Osteoblast (primary cell): ENCODE results near the gene WWP2. TPM values are rescaled to one million over a fixed set of nuclear protein-coding genes. Genes with fewer than 3 reads are reported as not detected.

Experiments
- DNase-seq: peaks from one replicate; pipeline ENCODE4 v3.0.0; 2011; ENCODE audit warnings: low spot score, mixed read lengths; ENCODE audit not compliant: insufficient read length; ENCODE audit errors: missing footprints
- H2AFZ ChIP-seq: 2 replicates; pipeline ENCODE4 v1.6.0; 2011; ENCODE audit warnings: mild to moderate bottlenecking, low read length
- H3K27ac ChIP-seq: 2 replicates; pipeline ENCODE4 v1.5.1; 2011; ENCODE audit warnings: mild to moderate bottlenecking, low read depth, low read length, moderate library complexity
- H3K27me3 ChIP-seq: 2 replicates; pipeline ENCODE4 v1.6.0; 2012; ENCODE audit warnings: mild to moderate bottlenecking, control low read depth, inconsistent platforms, low read length, moderate library complexity; ENCODE audit not compliant: insufficient read depth
- H3K36me3 ChIP-seq: 2 replicates; pipeline ENCODE4 v1.5.1; 2011; ENCODE audit warnings: mild to moderate bottlenecking, low read length, control low read depth, moderate library complexity; ENCODE audit not compliant: insufficient read depth
- H3K4me1 ChIP-seq: 2 replicates; pipeline ENCODE4 v1.5.1; 2011; ENCODE audit warnings: mild to moderate bottlenecking, low read length, control low read depth, moderate library complexity; ENCODE audit not compliant: insufficient read depth
- H3K4me2 ChIP-seq: 2 replicates; pipeline ENCODE4 v1.6.0; 2011; ENCODE audit warnings: mild to moderate bottlenecking, low read length; ENCODE audit not compliant: insufficient read depth
- H3K4me3 ChIP-seq: fragments of 200-600 bp; sonication (generic); 3 replicates; pipeline ENCODE4 v1.5.1; 2012; ENCODE audit warnings: mild to moderate bottlenecking, low read length, inconsistent platforms; ENCODE audit not compliant: insufficient read depth
- H3K79me2 ChIP-seq: 2 replicates; pipeline ENCODE4 v1.6.0; 2012; ENCODE audit warnings: mild to moderate bottlenecking, low read length, control low read depth, inconsistent platforms; ENCODE audit not compliant: insufficient read depth
- H3K9me3 ChIP-seq: 2 replicates; pipeline ENCODE4 v1.5.1; 2011; ENCODE audit warnings: low read depth, low read length, control low read depth
- H4K20me1 ChIP-seq: 2 replicates; pipeline ENCODE4 v1.6.0; 2012; ENCODE audit warnings: mild to moderate bottlenecking, low read length, control low read depth; ENCODE audit not compliant: insufficient read depth
- CTCF ChIP-seq: IDR thresholded peaks from 2 replicates; pipeline ENCODE4 v1.5.1; 2011; ENCODE audit warnings: mild to moderate bottlenecking, low read depth, low read length, moderate library complexity; ENCODE audit errors: extremely low read depth
- total RNA-seq: library from RNA; depleted of rRNA; stranded (reverse); fragments of >200 nt; gene quantifications from 2 replicates; pipeline ENCODE4 v1.2.3, GENCODE V29; 2012

The WWP2 gene
- total RNA-seq, 1 donor = 46.7 TPM

GRCh38 chr16:69793526-69793925 is 31.4 kb downstream of the WWP2 start:
- H2AFZ ChIP-seq = no peak overlapping the region
- no peaks in the 10 kb centered on the region for H3K36me3 ChIP-seq
- H4K20me1 ChIP-seq = no peaks in the 10 kb centered on the region
- H3K27ac ChIP-seq = no peak overlapping the region
- DNase-seq = no peak
- peaks cover 2% of the 10 kb centered on the region for H3K4me1 ChIP-seq
- H3K9me3 ChIP-seq = no peaks in the 10 kb centered on the region
- H3K27me3 ChIP-seq = no peaks in the 10 kb centered on the region
- H3K4me3 ChIP-seq = no peak overlapping the region
- no peak overlapping the region for H3K4me2 ChIP-seq
- TF ChIP-seq CTCF = no peak
- H3K79me2 ChIP-seq = peaks cover 3% of the 10 kb centered on the region

GRCh38 chr16:69794486-69794885 is 32.4 kb downstream of the WWP2 start:
- Histone ChIP-seq H3K4me3 (no peak overlapping the region), H4K20me1 (no peaks in the 10 kb centered on the region), H3K79me2 (peaks cover 3% of the 10 kb centered on the region), H2AFZ (no peak overlapping the region), H3K27me3 (no peaks in the 10 kb centered on the region), H3K4me2 (no peak overlapping the region), H3K27ac (no peak overlapping the region), H3K9me3 (no peaks in the 10 kb centered on the region), H3K4me1 (peaks cover 6% of the 10 kb centered on the region), H3K36me3 (no peaks in the 10 kb centered on the region)
- TF ChIP-seq CTCF = no peak
- no peak for DNase-seq

GRCh38 chr16:69796285-69797118 is 34.4 kb downstream of the WWP2 start:
- H3K27me3 ChIP-seq = no peaks in the 10 kb centered on the region
- TF ChIP-seq CTCF = peak; percentile 85
- H3K79me2 ChIP-seq = peaks cover 3% of the 10 kb centered on the region
- H3K4me2 ChIP-seq = peak overlapping the region; percentile 75
- peak overlapping the region; percentile 32 for H3K4me3 ChIP-seq
- DNase-seq = peak; percentile 84
- H3K27ac ChIP-seq = no peak overlapping the region
- no peaks in the 10 kb centered on the region for H3K36me3 ChIP-seq
- H4K20me1 ChIP-seq = no peaks in the 10 kb centered on the region
- H2AFZ ChIP-seq = peak overlapping the region; percentile 61
- H3K9me3 ChIP-seq = no peaks in the 10 kb centered on the region
- peaks cover 6% of the 10 kb centered on the region for H3K4me1 ChIP-seq

GRCh38 chr16:69798466-69798865 is 36.3 kb downstream of the WWP2 start:
- no peaks in the 10 kb centered on the region for H3K27me3 ChIP-seq
- peak overlapping the region; percentile 32 for H2AFZ ChIP-seq
- H3K36me3 ChIP-seq = peaks cover 3% of the 10 kb centered on the region
- no peaks in the 10 kb centered on the region for H4K20me1 ChIP-seq
- DNase-seq = peak; percentile 65
- H3K4me1 ChIP-seq = peaks cover 6% of the 10 kb centered on the region
- H3K4me3 ChIP-seq = peak overlapping the region; percentile 50
- H3K79me2 ChIP-seq = peaks cover 3% of the 10 kb centered on the region
- TF ChIP-seq CTCF = peak; percentile 64
- H3K4me2 ChIP-seq = peak overlapping the region; percentile 63
- no peak overlapping the region for H3K27ac ChIP-seq
- H3K9me3 ChIP-seq = no peaks in the 10 kb centered on the region
